Renal cortical epithelial cell (primary cell): ENCODE results near the gene TOMM22. TPM values are rescaled to one million over a fixed set of nuclear protein-coding genes. Genes with fewer than 3 reads are reported as not detected.
"Not testable (repeated sequence)": the region's sequence is repeated elsewhere in the genome, so short reads cannot be mapped to it uniquely, and the experiment has no call there.

Source experiments
- DNase-seq: peaks from one replicate; pipeline ENCODE4 v3.0.0-alpha.2; 2011; ENCODE audit warnings: low read depth
- total RNA-seq: library from RNA; depleted of rRNA; stranded (reverse); fragments of >200 nt; gene quantifications from 2 replicates; pipeline ENCODE4 v1.2.3, GENCODE V29; 2014

TOMM22 gene
- total RNA-seq = 34.1 and 109 TPM in 2 replicates

- DNase-seq = peak; percentile 66
These were observed at the start of gene TOMM22 for GRCh38 chr22:38681582-38682335. Gene TOMM22 (plus strand): TSS chr22:38681957. CDS start chr22:38681979, 22 bp downstream.

GRCh38 chr22:38632528-38632927 is 49.2 kb upstream of the TOMM22 start:
- no peak for DNase-seq

DNA sequence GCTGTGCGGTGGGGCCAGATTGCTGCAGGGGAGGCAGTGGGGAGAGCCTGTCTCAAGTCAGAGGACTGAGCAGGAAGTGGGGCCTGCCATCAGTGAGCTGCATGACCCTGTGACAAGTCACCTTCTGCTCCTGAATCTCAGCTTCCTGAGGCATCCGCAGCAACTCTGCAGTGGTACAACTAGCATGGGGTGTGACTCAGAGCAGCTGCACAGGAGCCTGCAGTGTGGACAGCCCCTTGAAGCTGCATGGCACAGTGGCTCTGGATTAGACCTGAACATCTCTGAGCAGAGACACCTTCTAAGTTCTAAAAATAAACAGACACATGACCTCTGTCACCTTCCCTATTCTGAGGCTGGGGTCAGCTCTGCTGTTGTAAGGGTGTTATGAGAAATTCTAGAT is 43.5 kb upstream of the TOMM22 start:
- no peak for DNase-seq

GRCh38 chr22:38638728-38639127 is 43.0 kb upstream of the TOMM22 start:
- DNase-seq = peak; percentile 26

- DNase-seq = no peak
These were observed 40.2 kb upstream of the TOMM22 start for GRCh38 chr22:38641476-38642040.

- DNase-seq = not testable (repeated sequence)
These were observed 37.5 kb upstream of the TOMM22 start for GRCh38 chr22:38644245-38644644.

GRCh38 chr22:38645430-38645829 is 36.3 kb upstream of the TOMM22 start:
- DNase-seq = no peak

DNA sequence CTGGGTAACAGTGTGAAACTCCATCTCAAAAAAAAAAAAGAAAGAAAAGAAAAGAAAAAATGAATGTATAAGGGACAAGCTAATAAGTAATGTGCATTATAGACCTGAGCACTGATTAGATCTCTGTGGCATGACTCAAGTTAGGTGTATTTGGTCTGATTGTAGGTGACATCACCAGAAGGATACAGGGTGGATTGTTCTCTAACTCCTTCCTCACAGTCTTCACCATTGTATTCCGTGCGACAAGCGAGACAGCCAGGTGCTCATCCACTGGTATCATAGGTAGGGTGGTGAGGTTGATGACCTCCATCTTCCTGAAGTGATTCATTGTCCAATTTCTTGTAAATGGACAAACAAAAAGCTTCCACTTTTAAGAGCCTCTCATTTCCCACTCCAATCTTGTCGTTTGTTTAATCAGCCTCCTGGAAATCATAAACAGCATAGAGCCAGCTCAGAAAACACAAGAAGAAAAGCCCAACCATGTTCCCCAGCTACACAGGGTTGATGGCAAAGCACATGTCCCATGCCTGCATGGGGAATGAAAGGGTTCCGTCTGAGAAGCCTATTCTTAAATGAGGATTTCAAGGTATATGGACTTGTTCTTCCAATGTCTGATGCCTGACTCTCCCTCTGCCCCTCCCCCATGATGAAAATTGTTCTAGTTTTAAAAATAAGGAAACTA is 31.8 kb upstream of the TOMM22 start:
- peak; percentile 28 for DNase-seq

- peak; percentile 8 for DNase-seq
These were observed 28.9 kb upstream of the TOMM22 start for GRCh38 chr22:38652859-38653258.

- DNase-seq = no peak
These were observed 28.0 kb upstream of the TOMM22 start for GRCh38 chr22:38653741-38654140.

DNA sequence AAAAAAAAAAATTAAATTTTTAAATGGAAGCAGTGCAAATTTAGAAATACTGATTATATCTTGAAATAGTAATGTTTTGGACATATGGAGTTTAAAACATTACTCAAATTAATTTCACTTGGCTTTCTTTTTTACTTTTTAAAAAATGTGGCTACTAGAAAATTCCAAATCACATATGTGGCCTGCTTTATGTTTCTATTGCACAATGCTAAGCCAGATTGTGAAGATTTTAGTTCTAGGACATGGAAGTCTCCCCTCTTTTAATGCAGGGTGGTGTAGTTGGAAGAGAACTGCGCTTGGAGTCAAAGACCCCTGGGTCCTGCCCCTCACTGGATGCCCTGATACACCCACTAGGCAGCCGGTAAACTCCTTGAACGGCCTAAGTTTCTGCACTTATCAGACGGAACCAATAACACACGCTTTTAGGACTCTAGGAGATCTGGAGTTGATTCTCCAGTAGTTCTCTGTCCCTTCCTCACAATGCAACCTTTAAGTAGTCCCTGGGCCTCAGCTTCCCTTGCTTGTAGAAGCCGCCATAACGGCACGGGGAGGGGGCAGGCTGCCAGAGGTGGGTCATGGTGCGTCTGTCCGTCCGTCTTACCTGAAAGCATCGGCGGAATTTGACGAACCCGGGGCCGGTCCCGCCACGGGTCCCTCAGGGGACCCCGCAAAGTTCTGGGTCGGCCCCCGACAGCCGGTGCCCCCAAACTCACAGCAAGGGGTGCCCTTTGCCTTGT is 26.1 kb upstream of the TOMM22 start:
- DNase-seq = peak; percentile 22

GRCh38 chr22:38656256-38657044 is 25.3 kb upstream of the TOMM22 start, which contains the start of the genes CBY1 and FAM227A:
Gene CBY1 (plus strand): TSS chr22:38656638. CDS start chr22:38668055, 11,417 bp downstream.
Gene FAM227A (minus strand): TSS chr22:38656392. CDS start chr22:38650168, 6,224 bp downstream.
- DNase-seq = peak; percentile 67

DNA sequence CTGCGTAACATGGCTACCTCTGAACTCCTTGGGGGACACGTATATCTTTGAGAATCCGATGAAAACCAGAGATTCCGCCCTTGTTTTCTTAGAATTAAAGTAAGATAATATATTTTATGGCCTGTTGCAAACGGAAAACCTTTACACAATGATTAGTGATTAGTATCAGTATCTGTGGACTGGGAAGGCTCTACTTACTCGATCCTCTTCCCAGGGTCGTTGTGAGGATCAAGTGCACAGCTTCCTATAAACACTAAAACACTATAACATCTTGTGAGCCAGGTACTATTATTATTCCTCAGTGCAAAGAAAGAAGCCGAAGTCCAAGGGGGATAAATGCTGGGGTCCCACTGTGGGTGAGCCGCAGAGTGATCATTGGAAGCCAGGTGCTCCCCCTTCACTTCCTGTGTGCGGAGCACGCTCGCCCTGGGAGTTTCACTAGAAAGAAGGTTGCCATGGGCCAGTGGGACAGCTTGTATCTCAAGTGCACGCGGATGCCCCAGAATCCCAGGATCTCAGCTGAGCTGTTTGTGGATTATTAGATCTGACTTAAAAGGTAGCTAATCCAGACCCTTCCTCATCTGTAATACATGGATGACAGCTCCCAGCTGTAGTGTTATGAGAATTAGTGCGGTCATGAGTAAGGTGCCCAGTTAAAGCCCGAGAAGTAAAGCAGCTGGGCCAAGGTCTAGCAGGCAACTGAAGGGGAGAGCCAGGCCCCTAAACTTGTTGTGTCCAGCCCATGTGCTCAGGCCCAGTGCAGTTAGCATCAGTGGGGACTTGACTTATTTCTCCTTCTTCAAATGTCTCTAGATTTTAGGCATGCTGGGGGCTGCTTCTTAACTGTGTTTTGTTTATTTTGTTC is 24.5 kb upstream of the TOMM22 start:
- DNase-seq = peak; percentile 25

DNA sequence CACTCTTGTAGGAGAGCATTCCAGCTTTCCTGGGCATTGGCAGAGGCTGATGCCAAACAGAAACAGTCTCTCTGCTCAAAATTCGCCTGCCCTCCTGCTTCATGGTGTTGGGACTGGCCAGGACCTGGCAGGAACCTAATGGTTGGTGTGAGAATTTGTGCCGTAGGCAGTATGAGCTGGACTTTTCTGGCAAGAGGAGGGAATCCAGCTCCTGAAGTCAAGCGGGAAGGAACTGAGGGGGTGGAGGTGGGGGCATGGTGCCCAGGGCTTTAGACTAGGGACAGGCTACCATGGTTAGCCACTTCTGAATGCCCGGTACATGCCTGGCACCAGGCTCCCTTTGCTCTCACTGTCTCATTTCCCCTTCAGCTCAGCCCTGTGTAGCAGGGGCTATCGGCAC is 6.9 kb upstream of the TOMM22 start:
- peak; percentile 57 for DNase-seq

DNA sequence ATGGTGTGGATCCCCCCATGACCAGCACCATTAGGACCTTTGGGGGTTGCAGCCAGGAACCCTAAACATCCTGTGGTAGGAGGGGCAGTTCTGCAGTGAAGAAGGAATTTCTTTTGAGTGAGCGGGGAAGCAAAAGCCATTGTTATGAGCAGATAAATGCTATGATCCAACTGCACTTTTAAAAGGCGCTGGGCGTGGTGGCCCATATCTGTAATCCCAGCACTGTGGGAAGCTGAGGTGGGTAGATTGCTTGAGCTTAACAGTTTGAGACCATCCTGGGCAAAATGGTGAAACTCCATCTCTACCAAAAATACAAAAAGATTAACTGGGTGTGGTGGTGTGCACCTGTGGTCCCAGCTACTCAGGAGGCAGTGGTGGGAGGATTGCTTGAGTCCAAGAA is 5.9 kb upstream of the TOMM22 start:
- DNase-seq = no peak

DNA sequence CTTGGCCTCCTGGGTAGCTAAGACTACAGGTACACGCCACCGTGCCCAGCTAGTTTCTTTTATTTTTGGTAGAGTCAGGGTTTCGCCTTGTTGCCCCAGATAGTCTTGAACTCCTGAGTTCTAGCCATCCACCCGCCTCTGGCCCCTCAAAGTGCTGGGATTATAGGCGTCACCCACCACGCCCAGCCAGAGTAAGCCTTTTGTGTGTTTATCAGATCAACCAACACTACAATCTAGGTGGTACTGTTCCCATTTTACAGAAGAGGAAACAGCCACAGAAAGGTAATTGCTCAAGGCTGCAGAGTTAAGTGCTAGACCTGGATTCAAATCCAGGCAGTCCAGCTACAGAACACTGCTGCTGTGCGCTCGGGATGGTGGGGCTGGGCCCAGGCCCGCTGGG is 3.1 kb downstream of the TOMM22 start:
- DNase-seq = no peak

DNA sequence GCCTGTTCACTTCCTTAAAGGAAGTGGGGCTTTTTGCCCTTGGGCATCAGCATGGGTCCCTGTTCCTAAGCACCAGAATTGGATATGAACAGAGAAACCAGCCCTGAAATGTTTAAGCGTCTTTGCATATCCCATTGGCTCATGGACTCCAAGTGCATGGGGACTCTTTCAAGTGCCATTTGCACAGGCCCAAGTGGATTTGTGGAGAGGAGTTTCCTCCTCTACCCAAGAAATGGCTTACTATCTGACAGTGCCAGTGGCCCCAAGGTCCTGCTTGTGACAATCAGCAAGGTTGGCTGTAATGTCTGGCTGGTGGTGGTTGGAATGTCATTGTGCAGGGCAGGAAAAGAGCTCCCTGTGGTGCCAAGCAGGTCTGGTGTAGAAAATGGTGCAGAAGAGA is 4.0 kb downstream of the TOMM22 start:
- no peak for DNase-seq

DNA sequence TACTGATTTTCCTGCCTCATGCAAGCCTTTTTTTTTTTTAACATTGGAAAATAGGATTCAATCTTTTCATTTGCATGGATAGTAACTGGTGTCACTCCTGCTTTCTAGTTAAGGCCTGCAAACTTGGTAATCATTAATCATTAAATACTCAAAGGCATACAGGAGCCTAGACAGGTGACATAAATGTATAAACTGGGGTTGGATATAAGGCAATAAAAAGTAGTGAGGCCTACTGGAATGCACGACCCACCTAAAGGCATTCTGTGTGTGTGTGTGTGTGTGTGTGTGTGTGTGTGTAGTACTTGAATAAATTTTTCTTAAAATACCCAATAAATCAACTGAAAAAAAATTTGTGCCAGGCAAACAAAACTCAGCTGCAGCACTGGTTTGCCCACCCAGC is 7.9 kb downstream of the TOMM22 start:
- peak; percentile 45 for DNase-seq

DNA sequence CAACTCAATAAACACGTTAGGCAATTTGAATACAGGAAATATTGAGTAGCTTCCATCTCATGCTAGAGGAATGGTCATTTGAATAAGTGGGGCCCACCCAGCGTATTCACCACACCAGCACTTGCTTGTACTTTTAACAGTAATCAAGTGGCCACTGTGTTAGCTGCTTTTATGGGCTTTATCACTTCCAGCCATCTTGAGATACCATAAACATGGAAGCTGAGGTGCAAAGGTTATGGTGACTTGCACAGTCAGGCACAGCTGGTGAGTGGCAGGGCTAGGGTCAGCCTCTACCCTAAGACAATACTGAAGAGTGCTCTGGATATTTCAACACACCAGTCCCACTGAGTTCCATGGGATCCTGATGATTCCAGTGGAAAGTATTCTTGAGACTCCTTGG is 12.3 kb downstream of the TOMM22 start:
- DNase-seq = no peak

GRCh38 chr22:38694940-38695339 is 13.2 kb downstream of the TOMM22 start:
- peak; percentile 49 for DNase-seq
